ENCODE results near the gene IFT81.
"Not testable (repeated sequence)": the region's sequence is repeated elsewhere in the genome, so short reads cannot be mapped to it uniquely, and the experiment has no call there.

IFT81 gene

DNA sequence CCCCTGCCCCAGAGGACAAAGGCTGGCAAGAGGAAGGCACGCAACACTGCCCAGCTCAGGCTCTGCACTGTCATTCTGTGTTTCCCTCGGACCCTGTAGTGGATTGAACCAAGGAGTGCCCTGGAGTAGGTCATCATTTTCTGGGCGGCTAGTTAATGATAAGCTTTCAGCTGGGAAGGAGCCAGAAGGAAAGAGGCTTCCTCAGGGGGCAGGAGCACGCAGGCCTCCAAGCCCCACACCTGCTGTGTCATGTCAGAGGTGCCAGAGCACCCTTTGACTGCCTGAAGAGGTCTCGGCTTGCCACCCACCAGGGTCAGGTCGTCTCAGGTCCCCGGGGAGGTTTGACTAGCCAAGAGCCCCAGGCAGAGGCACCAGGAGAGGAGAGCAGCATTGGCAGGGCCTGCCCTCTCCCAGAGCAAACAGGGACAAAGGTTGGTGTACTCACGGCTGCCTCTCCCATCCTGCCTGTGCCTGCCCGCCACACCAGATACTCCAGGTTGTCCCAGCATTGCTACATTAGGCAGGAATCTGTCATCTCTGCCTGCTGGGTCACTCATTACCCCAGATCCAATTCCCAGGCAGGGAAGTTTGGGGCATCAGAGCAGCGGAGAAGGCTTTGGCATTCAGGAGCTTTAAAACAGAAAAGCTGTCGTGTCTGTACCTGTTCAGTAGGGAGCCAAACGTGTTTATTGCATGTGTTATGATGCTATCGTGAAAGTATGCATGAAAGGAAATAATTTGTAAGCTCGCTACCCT lies 123.4 kb downstream of the IFT81 start:
- DNase-seq (ENCODE audit: low read depth): no peak

DNA sequence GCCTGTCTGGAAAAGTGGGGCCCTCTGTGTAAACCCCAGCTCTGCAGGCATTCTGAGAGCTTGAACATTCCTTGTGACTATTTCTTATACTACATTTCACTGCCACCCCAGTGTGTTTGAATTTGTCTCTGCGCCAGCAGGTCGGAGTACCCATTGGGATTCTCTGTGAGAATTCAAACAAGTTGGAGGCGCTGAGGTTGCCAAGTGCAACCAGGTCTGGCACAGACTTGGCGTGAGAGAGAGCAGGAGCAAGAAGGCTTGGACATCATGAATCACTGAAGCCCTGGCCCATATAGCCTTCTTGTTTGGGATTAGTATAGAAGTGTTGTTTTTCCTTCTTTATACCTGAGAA lies 123.9 kb downstream of the IFT81 start:
- DNase-seq (ENCODE audit: low read depth): no peak

DNA sequence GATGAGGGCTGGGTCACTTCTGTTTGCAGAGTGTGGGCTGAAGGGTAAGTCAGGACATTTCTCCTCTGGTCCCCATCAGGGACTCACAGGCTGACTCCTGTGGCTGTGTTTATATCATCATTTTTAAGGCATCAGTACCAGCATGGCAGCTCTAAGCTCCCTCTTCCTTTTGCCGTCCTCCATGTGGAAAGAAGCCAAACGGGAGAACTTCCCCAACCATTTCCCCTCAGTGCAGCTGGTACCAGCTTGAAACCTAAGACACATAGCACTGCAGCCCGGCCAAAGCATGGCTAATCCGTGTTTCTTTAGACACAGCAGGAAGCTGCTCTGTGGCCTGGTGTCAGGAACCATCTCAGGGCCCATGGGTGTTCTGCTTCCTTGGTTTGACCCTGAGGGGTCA lies 124.9 kb downstream of the IFT81 start:
- no peak for DNase-seq (ENCODE audit: low read depth)

DNA sequence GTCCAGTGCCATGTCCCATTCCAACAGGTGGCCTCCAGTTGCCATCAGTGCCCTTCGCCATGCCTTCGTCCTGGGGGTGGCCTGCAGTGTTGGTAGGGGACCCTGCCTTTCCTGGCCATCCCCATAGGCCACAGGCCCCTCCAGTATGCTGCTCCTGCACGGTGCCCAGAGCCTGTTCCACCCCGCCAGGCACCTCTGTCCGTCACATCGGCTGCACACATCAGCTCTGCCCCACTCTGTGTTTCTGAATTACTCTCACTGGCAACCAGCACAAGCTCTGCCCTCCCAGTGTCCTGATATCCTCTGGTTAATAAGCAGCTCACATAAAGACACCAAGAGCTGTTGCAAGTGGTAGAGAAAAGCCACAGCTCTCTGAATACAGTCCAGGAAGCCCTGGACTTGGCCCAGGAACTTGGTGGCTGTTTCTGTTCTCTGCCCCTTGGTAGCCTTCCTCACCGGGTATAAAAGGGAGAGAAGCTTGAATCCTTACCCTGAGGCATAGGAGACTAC lies 125.6 kb downstream of the IFT81 start:
- no peak for DNase-seq (ENCODE audit: low read depth)

DNA sequence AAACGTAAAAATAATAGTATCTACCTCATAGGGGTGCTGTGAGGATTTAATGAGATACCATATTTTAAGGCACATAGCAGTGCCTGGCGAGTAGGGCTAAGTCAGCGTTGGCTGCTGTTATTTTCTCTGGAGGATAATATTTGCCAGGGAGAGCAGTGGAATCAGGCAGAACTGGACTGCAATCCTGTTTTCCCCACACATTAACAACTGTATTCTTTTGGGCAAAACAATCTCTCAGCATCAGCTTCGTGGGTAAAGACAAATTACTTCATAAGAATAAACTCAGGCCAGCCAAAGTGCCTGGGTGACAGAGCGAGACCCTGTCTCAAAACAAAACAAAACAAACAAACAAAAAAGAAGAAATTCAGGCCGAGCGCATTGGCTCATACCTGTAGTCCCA lies 127.2 kb downstream of the IFT81 start:
- no peak for DNase-seq (ENCODE audit: low read depth)

DNA sequence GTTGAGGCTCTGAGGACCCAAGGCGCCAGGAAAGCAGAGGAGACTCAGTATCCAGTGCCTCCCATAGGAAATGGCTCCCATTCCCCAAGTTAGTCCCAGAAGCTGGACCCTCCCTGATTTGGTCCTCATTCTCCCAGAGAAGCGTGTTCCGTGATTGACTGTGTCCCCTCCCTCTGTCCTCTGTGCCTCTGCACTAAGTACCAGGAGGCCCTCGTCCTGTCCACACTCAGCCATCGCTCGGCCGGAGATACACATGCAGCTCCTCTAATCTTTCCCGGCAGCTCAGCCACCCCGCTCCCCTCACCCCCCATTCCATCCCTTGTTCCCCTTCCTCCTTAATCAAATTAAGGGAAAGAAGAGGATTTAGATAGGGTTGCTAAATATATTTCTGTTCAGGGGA lies 128.6 kb downstream of the IFT81 start:
- no peak for DNase-seq (ENCODE audit: low read depth)

DNA sequence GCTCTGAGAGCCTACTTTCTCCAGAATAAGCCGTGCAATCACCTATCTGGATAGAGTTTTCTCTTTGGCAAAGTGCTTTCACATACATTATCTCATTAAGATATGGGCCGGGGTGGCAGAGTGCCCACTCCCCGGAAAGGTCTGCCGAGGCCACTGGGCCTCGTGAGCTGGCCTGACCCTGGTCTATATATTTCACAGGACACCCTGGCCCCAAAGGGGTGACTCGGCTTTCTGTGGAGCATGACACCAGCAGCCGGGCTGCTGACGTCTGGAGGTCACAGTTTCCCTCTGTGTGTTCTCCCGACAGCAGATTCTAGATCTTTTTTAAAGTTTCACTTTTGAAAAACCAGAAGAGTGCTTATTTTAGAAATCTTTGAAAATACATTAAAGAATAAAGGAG lies 129.0 kb downstream of the IFT81 start:
- DNase-seq (ENCODE audit: low read depth): no peak

DNA sequence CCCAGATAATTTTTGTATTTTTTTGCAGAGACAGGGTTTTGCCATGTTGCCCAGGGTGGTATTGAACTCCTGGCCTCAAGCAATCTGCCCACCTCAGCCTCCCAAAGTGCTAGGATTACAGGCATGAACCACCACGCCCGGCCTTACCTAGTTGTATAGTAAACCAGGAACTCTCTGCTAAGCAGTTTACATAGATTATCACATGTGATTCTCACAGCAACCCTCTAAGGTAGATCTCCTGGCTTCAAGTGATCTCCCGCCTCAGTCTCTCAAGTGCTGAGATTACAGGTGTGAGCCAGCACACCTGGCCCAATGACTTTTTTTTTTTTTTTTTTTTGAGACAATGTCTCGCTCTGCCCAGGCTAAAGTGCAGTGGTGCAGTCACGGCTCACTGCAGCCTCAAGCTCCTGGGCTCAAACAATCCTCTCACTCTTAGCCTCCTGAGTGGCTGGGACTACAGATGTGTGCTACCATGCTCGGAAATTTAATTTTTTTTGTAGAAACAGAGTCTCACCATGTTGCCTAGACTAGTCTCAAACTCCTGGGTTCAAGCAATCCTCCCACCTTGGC lies 130.9 kb downstream of the IFT81 start:
- DNase-seq (ENCODE audit: low read depth): no peak

DNA sequence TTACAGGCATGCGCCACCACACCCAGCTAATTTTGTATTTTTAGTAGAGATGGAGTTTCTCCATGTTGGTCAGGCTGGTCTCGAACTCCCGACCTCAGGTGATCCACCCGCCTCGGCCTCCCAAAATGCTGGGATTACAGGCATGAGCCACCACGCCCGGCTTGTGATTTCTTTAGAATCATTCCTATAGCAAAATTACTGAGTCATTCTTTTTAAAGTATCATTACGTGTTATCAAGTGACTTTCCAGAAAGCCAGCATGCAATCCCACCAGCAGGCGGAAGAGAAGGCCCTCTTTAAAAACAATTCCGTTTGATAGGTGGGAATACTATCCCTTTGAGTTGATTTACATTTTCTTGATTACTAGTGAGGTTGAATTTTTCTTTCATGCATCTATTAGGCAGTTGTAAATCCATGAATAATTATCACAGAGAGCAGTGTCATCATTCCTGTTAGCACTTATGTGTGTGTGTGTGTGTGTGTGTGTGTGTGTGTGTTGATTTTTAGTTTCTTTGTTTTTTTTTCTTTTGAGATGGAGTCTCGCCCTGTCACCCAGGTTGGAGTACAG lies 131.8 kb downstream of the IFT81 start:
- not testable (repeated sequence) for DNase-seq (ENCODE audit: low read depth)

DNA sequence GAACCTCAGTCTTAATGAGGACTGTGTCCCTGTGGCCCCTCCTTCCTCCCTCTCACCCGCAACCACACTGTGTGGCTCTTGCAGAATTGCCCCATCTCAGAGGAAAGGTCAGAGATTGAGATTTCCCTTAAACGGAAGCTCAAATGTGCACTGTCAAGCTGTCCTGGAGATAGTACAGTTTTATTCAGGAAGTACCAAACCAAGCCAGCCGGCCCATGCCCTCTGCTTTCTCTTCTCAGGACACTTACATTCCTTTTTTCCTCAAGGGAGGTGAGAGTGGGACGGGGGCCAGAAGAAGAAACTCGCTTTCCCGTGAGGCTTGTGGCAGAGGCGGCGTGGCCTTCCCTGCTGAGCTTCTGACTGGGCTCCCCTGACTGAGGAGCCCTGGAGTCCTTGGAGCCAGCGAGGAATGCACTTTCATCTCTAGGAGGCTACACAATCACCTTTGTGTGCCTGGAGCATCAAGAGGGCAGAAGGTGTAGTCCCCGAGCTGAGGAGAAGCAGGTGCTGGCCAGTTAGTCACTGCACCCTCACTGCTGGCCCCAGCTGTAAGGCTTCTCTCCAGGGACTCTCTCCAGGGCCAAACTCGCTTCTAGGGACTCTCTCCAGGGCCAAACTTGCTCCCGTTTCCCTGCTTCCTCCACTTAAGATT lies 132.7 kb downstream of the IFT81 start:
- no peak for DNase-seq (ENCODE audit: low read depth)

DNA sequence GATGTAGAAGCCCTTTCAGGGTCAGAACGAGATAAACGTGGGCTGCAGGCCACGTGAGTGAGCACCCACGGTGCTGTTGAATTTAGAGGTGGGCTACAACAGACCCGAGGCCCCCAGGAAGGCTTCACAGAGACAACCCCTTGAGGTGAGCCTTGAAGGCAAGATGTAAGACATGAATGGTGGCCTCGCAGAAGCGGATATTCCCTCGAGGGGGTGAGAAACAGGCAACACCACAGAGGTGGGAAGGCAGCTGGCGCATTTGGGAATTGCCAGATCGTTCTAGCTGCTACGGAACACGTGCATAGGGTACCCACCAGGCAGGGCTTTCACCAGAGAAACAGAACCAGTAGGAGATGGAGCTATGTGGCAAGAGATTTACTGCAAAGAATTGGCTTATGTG lies 134.3 kb downstream of the IFT81 start:
- no peak for DNase-seq (ENCODE audit: low read depth)

DNA sequence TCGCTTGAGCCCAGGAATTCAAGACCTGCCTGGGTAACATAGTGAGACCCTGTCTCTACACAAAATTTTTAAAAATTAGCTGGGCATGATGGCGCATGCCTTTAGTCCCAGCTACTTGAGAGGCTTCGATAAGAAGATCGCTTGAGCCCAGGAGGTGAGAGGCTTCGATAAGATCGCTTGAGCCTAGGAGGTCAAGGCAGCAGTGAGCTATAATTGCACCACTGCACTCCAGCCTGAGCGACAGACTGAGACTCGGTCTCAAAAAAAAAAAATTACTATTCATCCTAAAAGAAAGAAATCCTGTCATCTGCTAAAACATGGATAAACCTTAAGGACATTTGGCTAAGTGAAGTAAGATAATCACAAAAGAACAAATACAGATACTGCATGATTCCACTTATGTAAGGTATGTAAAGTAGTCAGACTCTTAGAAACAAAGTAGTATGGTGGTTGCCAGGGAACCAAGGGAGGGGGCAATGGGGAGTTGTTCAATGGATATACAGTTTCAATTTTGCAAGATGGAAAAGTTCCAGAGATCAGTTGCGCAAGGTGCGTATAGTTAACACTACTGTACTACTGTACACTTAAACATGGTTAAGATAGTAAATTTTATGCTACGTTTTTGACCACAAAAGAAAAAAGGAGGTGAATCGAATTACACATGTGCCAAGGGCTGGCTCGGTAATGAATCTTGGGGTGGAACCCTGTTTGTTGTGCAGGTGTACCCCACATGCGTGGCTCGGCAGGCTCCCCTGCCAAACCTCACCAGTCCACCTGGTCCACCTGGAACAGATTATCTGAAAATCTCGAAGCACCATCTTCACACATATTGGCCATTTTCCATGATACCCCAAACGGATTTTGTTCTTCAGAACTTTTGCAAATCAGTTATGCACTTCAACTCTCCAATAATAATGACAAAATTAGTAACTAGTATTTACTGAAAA lies 138.6 kb downstream of the IFT81 start:
- no peak for DNase-seq (ENCODE audit: low read depth)

DNA sequence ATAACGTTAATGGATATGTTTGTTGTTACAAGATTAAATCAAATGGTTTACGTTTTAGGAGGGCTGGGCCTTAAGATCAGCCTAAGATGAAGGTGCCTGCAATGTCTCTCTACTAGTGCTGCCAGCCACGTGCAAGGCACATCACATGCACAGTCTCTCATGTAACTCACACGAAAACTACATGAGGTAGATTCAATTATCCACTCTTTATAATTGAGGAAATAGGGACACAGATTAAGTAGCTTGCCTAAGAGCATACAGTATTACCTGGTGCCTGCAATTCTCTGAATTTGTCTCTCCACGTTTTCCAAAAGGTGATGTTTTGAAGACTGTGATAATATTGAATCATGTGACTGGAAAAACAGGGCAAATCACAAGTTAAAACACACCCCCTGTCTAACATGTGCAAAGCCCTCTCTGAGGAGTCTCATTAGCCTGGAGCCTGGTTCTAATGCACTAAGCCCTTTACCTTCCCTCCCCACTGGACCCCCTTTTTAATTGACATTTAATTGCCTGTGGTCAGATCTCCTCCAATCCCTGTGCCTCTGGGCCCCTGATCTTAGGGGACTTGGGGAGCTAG lies 142.3 kb downstream of the IFT81 start:
- DNase-seq (ENCODE audit: low read depth): no peak

DNA sequence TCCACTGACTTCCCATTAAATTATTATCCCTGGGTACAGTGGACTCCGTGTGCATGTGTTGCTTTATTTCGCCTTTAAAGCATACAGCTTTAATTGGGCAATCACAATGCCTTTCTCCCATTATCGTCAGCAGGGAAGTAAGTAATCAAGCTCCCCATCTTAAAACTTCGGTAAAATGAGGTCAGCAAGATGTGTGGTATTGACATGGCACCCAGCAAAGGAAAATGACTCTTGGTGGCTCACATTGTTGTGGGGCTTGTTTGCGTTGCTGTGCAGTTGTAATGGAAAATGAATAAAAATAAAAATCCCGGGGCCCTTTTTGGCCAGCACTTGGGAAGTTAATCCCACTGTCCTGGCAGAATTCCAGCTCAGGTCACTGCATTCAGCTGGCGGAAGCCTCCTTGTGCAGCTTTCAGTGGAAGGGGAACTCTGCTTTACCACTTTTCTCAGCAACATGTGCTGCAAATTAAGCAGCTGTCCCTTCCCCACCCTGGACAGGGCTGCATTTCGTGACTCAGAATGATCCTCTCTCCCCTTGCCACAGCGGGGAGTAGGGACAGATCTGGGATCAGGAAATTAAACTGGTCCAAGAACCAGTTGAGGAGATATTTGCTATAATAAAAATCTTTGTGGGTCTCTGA lies 142.9 kb downstream of the IFT81 start:
- DNase-seq (ENCODE audit: low read depth): no peak
